ENCODE data around the gene NEB. TPM values are rescaled to one million over a fixed set of nuclear protein-coding genes. Genes with fewer than 3 reads are reported as not detected.
"Not testable (repeated sequence)": the region's sequence is repeated elsewhere in the genome, so short reads cannot be mapped to it uniquely, and the experiment has no call there.

NEB gene
- polyA plus RNA-seq, 1 donor = 1,512 TPM

GRCh38 chr2:151650456-151650855, 83.8 kb downstream of the NEB start:
- DNase-seq = no peak

GRCh38 chr2:151649966-151650365, 84.3 kb downstream of the NEB start:
- no peak for DNase-seq

GRCh38 chr2:151649400-151649799, 84.9 kb downstream of the NEB start:
- no peak for DNase-seq

GRCh38 chr2:151646512-151646911, 87.8 kb downstream of the NEB start:
- DNase-seq = not testable (repeated sequence)

GRCh38 chr2:151644580-151644979, 89.7 kb downstream of the NEB start:
- DNase-seq = no peak

GRCh38 chr2:151641895-151642294, 92.4 kb downstream of the NEB start:
- not testable (repeated sequence) for DNase-seq

- DNase-seq = no peak
Measured at GRCh38 chr2:151640087-151640486, 94.2 kb downstream of the NEB start.

- DNase-seq = no peak
Measured at GRCh38 chr2:151638990-151639389, 95.3 kb downstream of the NEB start.

GRCh38 chr2:151638191-151638933, 95.9 kb downstream of the NEB start:
- DNase-seq = no peak

GRCh38 chr2:151637271-151637781, 97.0 kb downstream of the NEB start:
- no peak for DNase-seq

GRCh38 chr2:151634736-151635467, 99.4 kb downstream of the NEB start:
- no peak for DNase-seq

GRCh38 chr2:151632993-151633565, 101.2 kb downstream of the NEB start:
- no peak for DNase-seq

GRCh38 chr2:151630372-151630771, 103.9 kb downstream of the NEB start:
- DNase-seq = no peak

GRCh38 chr2:151627353-151627752, 106.9 kb downstream of the NEB start:
- DNase-seq = no peak

GRCh38 chr2:151624271-151624670, 110.0 kb downstream of the NEB start:
- DNase-seq = no peak

- DNase-seq = no peak
Measured at GRCh38 chr2:151623631-151624030, 110.6 kb downstream of the NEB start.

- no peak for DNase-seq
Measured at GRCh38 chr2:151620761-151621160, 113.5 kb downstream of the NEB start.

GRCh38 chr2:151619337-151619989, 114.8 kb downstream of the NEB start:
- DNase-seq = no peak

- DNase-seq = no peak
Measured at GRCh38 chr2:151616760-151617339, 117.4 kb downstream of the NEB start.

- no peak for DNase-seq
Measured at GRCh38 chr2:151614606-151615306, 119.5 kb downstream of the NEB start.

- DNase-seq = no peak
Measured at GRCh38 chr2:151614159-151614558, 120.1 kb downstream of the NEB start.

- DNase-seq = no peak
Measured at GRCh38 chr2:151611351-151611750, 122.9 kb downstream of the NEB start.

Measured in hindlimb muscle (tissue), 1 donor.